Activated naive CD4-positive, alpha-beta T cell treated with anti-CD3 and anti-CD28 coated beads, Interleukin-2, amount 50 U/mL, for 16 hours (primary cell): ENCODE measurements around the gene ZNF593.

Experiments used
- DNase-seq: peaks from one replicate; pipeline ENCODE4 v3.0.0-alpha.2; 2020

Gene ZNF593

DNA sequence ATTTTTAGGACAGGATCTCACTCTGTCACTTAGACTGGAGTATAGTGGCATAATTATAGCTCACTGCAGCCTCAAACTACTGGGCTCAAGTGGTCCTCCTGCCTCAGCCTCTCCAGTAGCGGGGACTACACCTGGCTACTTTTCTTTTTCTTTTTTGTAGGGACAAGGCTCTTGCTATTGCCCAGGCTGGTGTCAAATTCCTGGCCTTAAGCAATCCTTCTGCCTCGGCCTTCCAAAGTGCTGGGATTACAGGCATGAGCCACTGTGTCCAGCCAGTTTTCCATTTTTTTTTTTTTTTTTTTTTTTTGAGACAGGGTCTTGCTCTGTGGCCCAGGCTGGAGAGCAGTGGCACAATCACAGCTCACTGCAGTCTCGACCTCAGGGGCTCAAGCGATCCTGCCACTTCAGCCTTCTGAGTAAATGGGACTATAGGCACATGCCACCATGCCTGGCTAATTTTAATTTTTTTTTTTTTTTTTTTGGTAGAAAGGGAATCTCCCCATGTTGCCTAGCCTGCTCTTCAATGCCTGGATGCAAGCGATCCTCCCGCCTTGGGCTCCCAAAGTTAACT lies 43.7 kb downstream of the ZNF593 start:
- DNase-seq: no peak

DNA sequence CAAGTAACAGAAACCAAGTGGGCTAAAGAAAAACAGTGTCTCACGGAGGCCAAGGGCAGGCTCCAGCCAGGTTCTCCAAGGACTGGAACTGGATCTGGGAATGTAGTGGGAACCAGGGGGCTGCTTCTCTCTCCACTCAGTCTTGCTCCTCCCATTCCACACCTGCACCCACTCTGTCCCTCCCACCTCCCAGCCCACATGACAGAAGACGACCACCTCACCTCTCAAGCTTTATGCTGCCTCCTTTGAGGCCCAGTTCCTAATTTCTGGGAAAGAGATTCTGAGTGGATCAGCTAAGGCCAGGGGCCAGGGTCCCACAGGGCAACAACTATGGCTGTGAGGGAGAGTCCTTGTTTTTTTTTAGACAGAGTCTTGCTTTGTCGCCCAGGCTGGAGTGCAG lies 45.5 kb downstream of the ZNF593 start:
- no peak for DNase-seq

DNA sequence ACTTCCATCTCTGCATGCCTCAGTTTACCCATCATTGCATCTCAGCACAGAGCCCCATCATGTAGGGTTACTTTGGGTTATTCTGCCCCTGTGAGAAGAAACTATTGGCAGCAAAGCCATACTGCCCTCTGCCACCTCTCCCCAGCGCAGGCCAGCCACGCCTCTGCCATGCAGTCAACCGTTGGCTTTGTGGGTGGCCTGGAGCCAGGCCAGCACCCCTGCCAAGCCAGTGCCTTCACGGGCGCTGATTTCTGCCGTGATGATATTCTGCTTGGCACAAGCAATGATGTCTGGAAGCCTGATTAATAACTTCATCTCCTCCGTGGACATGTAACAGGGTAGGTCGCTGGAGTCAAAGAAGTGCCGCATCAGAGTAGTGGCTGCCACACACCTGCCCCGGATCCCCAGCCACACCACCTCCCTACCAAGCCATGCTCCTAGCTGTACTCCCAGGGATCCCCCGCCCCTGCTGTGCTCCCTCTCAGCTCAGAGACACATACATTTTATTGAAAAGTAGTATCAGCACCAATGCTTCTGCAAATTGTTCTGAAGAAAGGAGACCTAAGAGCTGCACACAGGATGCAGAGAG lies 49.3 kb downstream of the ZNF593 start:
- no peak for DNase-seq
